RPMI7951 (cell line): ENCODE measurements around the gene MAGI3. TPM values are rescaled to one million over a fixed set of nuclear protein-coding genes. Genes with fewer than 3 reads are reported as not detected.
"Not testable (repeated sequence)": the region's sequence is repeated elsewhere in the genome, so short reads cannot be mapped to it uniquely, and the experiment has no call there.

Experiments used
- DNase-seq: peaks from one replicate; pipeline ENCODE4 v3.0.0-alpha.2; 2012; ENCODE audit warnings: low read depth
- total RNA-seq: library from RNA; depleted of rRNA; stranded (reverse); fragments of >200 nt; shearing (Covaris generic); gene quantifications from 2 replicates; pipeline ENCODE4 v1.2.3, GENCODE V29; 2014

Gene MAGI3
- total RNA-seq, 1 experiment from 2014 or later: 8.1 TPM

- no peak for DNase-seq
Observed at GRCh38 chr1:113442131-113442530, 51.8 kb downstream of the MAGI3 start.

- no peak for DNase-seq
Observed at GRCh38 chr1:113444857-113445256, 54.5 kb downstream of the MAGI3 start.

GRCh38 chr1:113451710-113452109, 61.4 kb downstream of the MAGI3 start:
- DNase-seq: no peak

GRCh38 chr1:113452921-113453770, 62.8 kb downstream of the MAGI3 start:
- peak; percentile 39 for DNase-seq

GRCh38 chr1:113453771-113454083, 63.4 kb downstream of the MAGI3 start:
- no peak for DNase-seq

GRCh38 chr1:113455374-113455773, 65.1 kb downstream of the MAGI3 start:
- DNase-seq: no peak

- peak; percentile 90 for DNase-seq
Observed at GRCh38 chr1:113456967-113457366, 66.7 kb downstream of the MAGI3 start.

- DNase-seq: no peak
Observed at GRCh38 chr1:113459279-113459678, 69.0 kb downstream of the MAGI3 start.

GRCh38 chr1:113467991-113468390, 77.7 kb downstream of the MAGI3 start:
- no peak for DNase-seq

- not testable (repeated sequence) for DNase-seq
Observed at GRCh38 chr1:113478427-113479195, 88.3 kb downstream of the MAGI3 start.

GRCh38 chr1:113479713-113480676, 89.7 kb downstream of the MAGI3 start:
- peak; percentile 14 for DNase-seq

GRCh38 chr1:113485131-113485530, 94.8 kb downstream of the MAGI3 start:
- DNase-seq: not testable (repeated sequence)

GRCh38 chr1:113488576-113489177, 98.4 kb downstream of the MAGI3 start:
- no peak for DNase-seq

GRCh38 chr1:113490384-113490783, 100.1 kb downstream of the MAGI3 start:
- no peak for DNase-seq

GRCh38 chr1:113493533-113493932, 103.2 kb downstream of the MAGI3 start:
- DNase-seq: no peak

- DNase-seq: no peak
Observed at GRCh38 chr1:113505357-113505756, 115.0 kb downstream of the MAGI3 start.

GRCh38 chr1:113507552-113508214, 117.4 kb downstream of the MAGI3 start:
- no peak for DNase-seq

GRCh38 chr1:113508364-113509164, 118.2 kb downstream of the MAGI3 start:
- no peak for DNase-seq

- DNase-seq: not testable (repeated sequence)
Observed at GRCh38 chr1:113509766-113510165, 119.5 kb downstream of the MAGI3 start.

- no peak for DNase-seq
Observed at GRCh38 chr1:113511269-113511668, 121.0 kb downstream of the MAGI3 start.
